Measurements from ENCODE around the gene KDM1B.
"Not testable (repeated sequence)": the region's sequence is repeated elsewhere in the genome, so short reads cannot be mapped to it uniquely, and the experiment has no call there.

The KDM1B gene

GRCh38 chr6:18233770-18234169, 78.5 kb downstream of the KDM1B start:
- not testable (repeated sequence) for H3K4me3 ChIP-seq (ENCODE audit: low read length); DNase-seq (ENCODE audit: low read depth)

GRCh38 chr6:18234564-18234963, 79.3 kb downstream of the KDM1B start:
- no peak overlapping the region for H3K4me3 ChIP-seq (ENCODE audit: low read length)
- TF ChIP-seq CTCF (conservative IDR thresholded peaks at IDR 0.05; ENCODE audit: low read depth, low read length), result no peak
- DNase-seq (ENCODE audit: low read depth), result no peak

GRCh38 chr6:18235524-18235923, 80.3 kb downstream of the KDM1B start:
- no peak overlapping the region for H3K4me3 ChIP-seq (ENCODE audit: low read length)
- no peak for DNase-seq (ENCODE audit: low read depth)
- TF ChIP-seq CTCF (conservative IDR thresholded peaks at IDR 0.05; ENCODE audit: low read depth, low read length), result no peak

- no peak overlapping the region for H3K4me3 ChIP-seq (ENCODE audit: low read length)
- TF ChIP-seq CTCF (conservative IDR thresholded peaks at IDR 0.05; ENCODE audit: low read depth, low read length), result no peak
- no peak for DNase-seq (ENCODE audit: low read depth)
Observed at GRCh38 chr6:18237167-18237566, 81.9 kb downstream of the KDM1B start.

- no peak for TF ChIP-seq CTCF (conservative IDR thresholded peaks at IDR 0.05; ENCODE audit: low read depth, low read length)
- DNase-seq (ENCODE audit: low read depth), result no peak
- no peak overlapping the region for H3K4me3 ChIP-seq (ENCODE audit: low read length)
Observed at GRCh38 chr6:18240230-18240629, 85.0 kb downstream of the KDM1B start.

- DNase-seq (ENCODE audit: low read depth), result no peak
- H3K4me3 ChIP-seq (ENCODE audit: low read length), result no peak overlapping the region
- TF ChIP-seq CTCF (conservative IDR thresholded peaks at IDR 0.05; ENCODE audit: low read depth, low read length), result no peak
Observed at GRCh38 chr6:18241208-18242038, 86.2 kb downstream of the KDM1B start.

GRCh38 chr6:18242062-18242851, 87.0 kb downstream of the KDM1B start:
- TF ChIP-seq CTCF (conservative IDR thresholded peaks at IDR 0.05; ENCODE audit: low read depth, low read length), result no peak
- no peak for DNase-seq (ENCODE audit: low read depth)
- no peak overlapping the region for H3K4me3 ChIP-seq (ENCODE audit: low read length)
